Forelimb muscle (tissue), 1 donor: ENCODE measurements around the gene TYW3. TPM values are rescaled to one million over a fixed set of nuclear protein-coding genes. Genes with fewer than 3 reads are reported as not detected.

Experiments used
- DNase-seq: peaks from one replicate; pipeline ENCODE4 v3.0.0-alpha.2; 2013; ENCODE audit warnings: low read depth
- polyA plus RNA-seq: library from polyadenylated mRNA; unstranded; fragments of 120-200 nt; gene quantifications from one replicate; pipeline ENCODE4 v1.2.1, GENCODE V29; 2013; ENCODE audit not compliant: insufficient read length

The TYW3 gene
- polyA plus RNA-seq, 1 donor: 15.1 TPM

- no peak for DNase-seq
Observed at GRCh38 chr1:74790453-74790852, 57.5 kb downstream of the TYW3 start.

- DNase-seq: no peak
Observed at GRCh38 chr1:74791491-74791890, 58.5 kb downstream of the TYW3 start.

GRCh38 chr1:74799119-74799657 lies 66.2 kb downstream of the TYW3 start:
- no peak for DNase-seq

- no peak for DNase-seq
Observed at GRCh38 chr1:74811436-74812179, 78.7 kb downstream of the TYW3 start.

- DNase-seq: no peak
Observed at GRCh38 chr1:74812180-74812541, 79.2 kb downstream of the TYW3 start.

Other genes starting within 250 kb of the TYW3 start
- gene LRRC53, start 220.5 kb upstream of the TYW3 start, polyA plus RNA-seq: not detected
- gene ERICH3, start 59.4 kb upstream of the TYW3 start, polyA plus RNA-seq: not detected
- 25.6 TPM for gene CRYZ, start 102 bp upstream of the TYW3 start, polyA plus RNA-seq